ENCODE data around the gene MAPK13.
A peak's percentile ranks its signal among the peaks of the same experiment; 100 is the strongest.

MAPK13 gene

DNA sequence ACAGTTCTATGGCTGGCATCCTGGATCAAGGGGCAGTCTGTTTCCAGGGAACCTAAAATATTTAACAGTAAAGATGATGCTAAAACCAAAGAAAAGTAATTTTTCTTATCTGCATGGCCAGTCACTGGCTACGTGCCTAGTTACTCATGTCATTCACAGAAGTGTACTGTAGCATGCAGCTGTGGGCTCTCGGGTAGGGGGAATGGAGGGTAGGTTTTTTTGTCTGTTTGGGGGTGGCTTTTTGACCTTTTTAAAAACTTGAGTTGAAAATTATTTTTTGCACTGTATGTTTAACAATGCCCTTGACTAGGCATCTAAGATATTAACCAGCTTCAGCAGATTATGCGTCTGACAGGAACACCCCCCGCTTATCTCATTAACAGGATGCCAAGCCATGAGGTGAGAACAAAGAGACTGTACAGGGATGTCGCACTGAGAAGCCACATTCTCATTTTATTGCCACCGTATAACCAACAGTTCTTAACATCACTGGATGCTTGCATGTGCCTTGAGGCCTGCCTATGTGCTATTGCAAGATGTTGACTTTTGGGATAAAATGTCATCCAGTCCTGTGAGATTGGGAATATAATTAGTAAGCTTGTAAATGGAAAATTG is 30.3 kb upstream of the MAPK13 start:
- TF ChIP-seq EZH2phosphoT487 (IDR thresholded peaks at IDR 0.05; ENCODE audit: borderline replicate concordance), result no peak
- TF ChIP-seq, protein P1, sequence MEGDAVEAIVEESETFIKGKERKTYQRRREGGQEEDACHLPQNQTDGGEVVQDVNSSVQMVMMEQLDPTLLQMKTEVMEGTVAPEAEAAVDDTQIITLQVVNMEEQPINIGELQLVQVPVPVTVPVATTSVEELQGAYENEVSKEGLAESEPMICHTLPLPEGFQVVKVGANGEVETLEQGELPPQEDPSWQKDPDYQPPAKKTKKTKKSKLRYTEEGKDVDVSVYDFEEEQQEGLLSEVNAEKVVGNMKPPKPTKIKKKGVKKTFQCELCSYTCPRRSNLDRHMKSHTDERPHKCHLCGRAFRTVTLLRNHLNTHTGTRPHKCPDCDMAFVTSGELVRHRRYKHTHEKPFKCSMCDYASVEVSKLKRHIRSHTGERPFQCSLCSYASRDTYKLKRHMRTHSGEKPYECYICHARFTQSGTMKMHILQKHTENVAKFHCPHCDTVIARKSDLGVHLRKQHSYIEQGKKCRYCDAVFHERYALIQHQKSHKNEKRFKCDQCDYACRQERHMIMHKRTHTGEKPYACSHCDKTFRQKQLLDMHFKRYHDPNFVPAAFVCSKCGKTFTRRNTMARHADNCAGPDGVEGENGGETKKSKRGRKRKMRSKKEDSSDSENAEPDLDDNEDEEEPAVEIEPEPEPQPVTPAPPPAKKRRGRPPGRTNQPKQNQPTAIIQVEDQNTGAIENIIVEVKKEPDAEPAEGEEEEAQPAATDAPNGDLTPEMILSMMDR (conservative IDR thresholded peaks at IDR 0.05; ENCODE audit: low read length), result no peak
- H3K9me2 ChIP-seq (replicated peaks; ENCODE audit: low read depth, low read length), result no peaks in the 10 kb centered on the region
- H3K79me2 ChIP-seq (ENCODE audit: insufficient read depth, low read length), result peaks cover 56% of the 10 kb centered on the region
- peak overlapping the region; percentile 84 for H3K4me2 ChIP-seq (ENCODE audit: low read depth, low read length, poor library complexity, severe bottlenecking)
- no peak overlapping the region for H2AFZ ChIP-seq (ENCODE audit: low read length)
- H3K36me3 ChIP-seq (ENCODE audit: insufficient read depth, low read length), result peaks cover 49% of the 10 kb centered on the region; the same call in 1 of the 2 replicates
- H3K4me1 ChIP-seq (ENCODE audit: insufficient read depth, low read length, poor library complexity, severe bottlenecking), result peaks cover 79% of the 10 kb centered on the region
- H3K4me3 ChIP-seq (ENCODE audit: low read length, poor library complexity, severe bottlenecking), result peak overlapping the region; percentile 66
- H3K9ac ChIP-seq (ENCODE audit: low read depth, low read length, poor library complexity, severe bottlenecking), result peak overlapping the region; percentile 83
- no peaks in the 10 kb centered on the region for H4K20me1 ChIP-seq (ENCODE audit: insufficient read depth, low read length, poor library complexity, severe bottlenecking)
- H3F3A ChIP-seq (ENCODE audit: low read depth), result peaks cover 28% of the 10 kb centered on the region
- no peaks in the 10 kb centered on the region for H3K9me3 ChIP-seq (ENCODE audit: insufficient read depth, low read depth, low read length)
- no peaks in the 10 kb centered on the region for H3K27me3 ChIP-seq (ENCODE audit: insufficient read depth, low read length, poor library complexity, severe bottlenecking)

DNA sequence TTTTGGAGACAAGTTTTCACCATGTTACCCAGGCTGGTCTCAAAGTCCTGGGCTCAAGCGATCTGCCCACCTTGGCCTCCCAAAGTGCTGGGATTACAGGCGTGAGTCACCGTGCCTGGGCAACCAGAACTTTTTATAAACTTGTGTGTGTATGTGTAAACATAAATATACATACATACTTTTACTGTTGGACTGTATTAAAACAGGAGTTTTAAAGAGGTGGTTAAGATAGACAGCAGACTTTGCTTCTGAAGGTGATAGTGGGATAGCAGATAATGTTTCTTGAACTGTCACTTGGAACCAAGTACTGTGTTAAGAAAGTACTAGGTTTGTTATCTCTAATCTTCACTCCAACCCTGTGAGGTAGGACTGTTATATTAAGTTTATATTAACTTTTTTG is 28.6 kb upstream of the MAPK13 start:
- no peak overlapping the region for H3K4me2 ChIP-seq (ENCODE audit: low read depth, low read length, poor library complexity, severe bottlenecking)
- H3K9me3 ChIP-seq (ENCODE audit: insufficient read depth, low read depth, low read length), result no peaks in the 10 kb centered on the region
- H3F3A ChIP-seq (ENCODE audit: low read depth), result peaks cover 28% of the 10 kb centered on the region
- peaks cover 50% of the 10 kb centered on the region for H3K79me2 ChIP-seq (ENCODE audit: insufficient read depth, low read length)
- H2AFZ ChIP-seq (ENCODE audit: low read length), result no peak overlapping the region
- no peak for TF ChIP-seq EZH2phosphoT487 (IDR thresholded peaks at IDR 0.05; ENCODE audit: borderline replicate concordance)
- TF ChIP-seq, protein P1 (conservative IDR thresholded peaks at IDR 0.05; ENCODE audit: low read length), result no peak
- no peaks in the 10 kb centered on the region for H4K20me1 ChIP-seq (ENCODE audit: insufficient read depth, low read length, poor library complexity, severe bottlenecking)
- peaks cover 52% of the 10 kb centered on the region; the same call in 1 of the 2 replicates for H3K36me3 ChIP-seq (ENCODE audit: insufficient read depth, low read length)
- peak overlapping the region; percentile 83 for H3K9ac ChIP-seq (ENCODE audit: low read depth, low read length, poor library complexity, severe bottlenecking)
- no peaks in the 10 kb centered on the region for H3K9me2 ChIP-seq (replicated peaks; ENCODE audit: low read depth, low read length)
- H3K4me1 ChIP-seq (ENCODE audit: insufficient read depth, low read length, poor library complexity, severe bottlenecking), result peaks cover 63% of the 10 kb centered on the region
- H3K27me3 ChIP-seq (ENCODE audit: insufficient read depth, low read length, poor library complexity, severe bottlenecking), result no peaks in the 10 kb centered on the region
- no peak overlapping the region for H3K4me3 ChIP-seq (ENCODE audit: low read length, poor library complexity, severe bottlenecking)

DNA sequence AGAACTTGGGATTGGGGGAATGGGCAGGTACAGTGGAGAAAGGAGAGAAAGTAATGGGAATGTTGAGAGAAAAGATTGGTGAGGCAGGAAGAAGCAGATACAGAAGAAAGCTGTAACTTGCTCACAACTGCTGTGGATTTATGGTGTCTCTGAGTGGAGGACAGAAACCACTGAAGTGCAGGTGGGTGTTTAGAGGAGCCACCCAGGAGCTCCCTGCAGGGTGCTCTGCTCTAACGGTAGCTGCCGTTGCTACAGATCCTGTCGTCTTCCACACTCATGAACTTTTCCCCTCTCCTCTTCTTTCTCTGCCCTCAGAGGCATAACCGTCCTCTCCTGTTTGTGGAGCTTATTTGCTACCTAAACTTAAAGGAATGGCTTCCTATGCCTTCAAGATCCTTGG is 27.5 kb upstream of the MAPK13 start:
- no peak overlapping the region for H2AFZ ChIP-seq (ENCODE audit: low read length)

More for the DNA sequence above, 27.5 kb upstream of the MAPK13 start:
- TF ChIP-seq, protein P1 (conservative IDR thresholded peaks at IDR 0.05; ENCODE audit: low read length), result no peak
- TF ChIP-seq EZH2phosphoT487 (IDR thresholded peaks at IDR 0.05; ENCODE audit: borderline replicate concordance), result no peak
- Histone ChIP-seq H3K4me1 (ENCODE audit: insufficient read depth, low read length, poor library complexity, severe bottlenecking) (peaks cover 51% of the 10 kb centered on the region), H4K20me1 (ENCODE audit: insufficient read depth, low read length, poor library complexity, severe bottlenecking) (no peaks in the 10 kb centered on the region), H3F3A (ENCODE audit: low read depth) (peaks cover 27% of the 10 kb centered on the region), H3K27me3 (ENCODE audit: insufficient read depth, low read length, poor library complexity, severe bottlenecking) (no peaks in the 10 kb centered on the region), H3K9me3 (ENCODE audit: insufficient read depth, low read depth, low read length) (no peaks in the 10 kb centered on the region), H3K4me3 (ENCODE audit: low read length, poor library complexity, severe bottlenecking) (no peak overlapping the region), H3K9ac (ENCODE audit: low read depth, low read length, poor library complexity, severe bottlenecking) (no peak overlapping the region), H3K36me3 (ENCODE audit: insufficient read depth, low read length) (peaks cover 54% of the 10 kb centered on the region; the same call in 1 of the 2 replicates), H3K9me2 (replicated peaks; ENCODE audit: low read depth, low read length) (no peaks in the 10 kb centered on the region), H3K79me2 (ENCODE audit: insufficient read depth, low read length) (peaks cover 45% of the 10 kb centered on the region), H3K4me2 (ENCODE audit: low read depth, low read length, poor library complexity, severe bottlenecking) (peak overlapping the region; percentile 3)
